Astrocyte (in vitro differentiated cells and primary cell): Measurements from ENCODE around the gene FSTL4. TPM values are rescaled to one million over a fixed set of nuclear protein-coding genes. Genes with fewer than 3 reads are reported as not detected.

Experiments used
- DNase-seq: peaks from one replicate; pipeline ENCODE4 v3.0.0-alpha.2; 2010; ENCODE audit warnings: low read depth
- FAIRE-seq: peaks from 2 replicates; lab custom pipeline; 2011; peaks lifted over from hg19 to GRCh38; lab: Jason Lieb, UNC
- H2AFZ ChIP-seq: 2 replicates; pipeline ENCODE4 v1.6.0; 2012; ENCODE audit warnings: low read depth, low read length, inconsistent platforms
- H3K27ac ChIP-seq: 2 replicates; pipeline ENCODE4 v1.5.1; 2011; ENCODE audit warnings: low read depth, low read length, inconsistent platforms
- H3K27me3 ChIP-seq: 2 replicates; pipeline ENCODE4 v1.6.0; 2011; ENCODE audit warnings: low read length, inconsistent platforms; ENCODE audit not compliant: insufficient read depth
- H3K36me3 ChIP-seq: 2 replicates; pipeline ENCODE4 v1.5.1; 2011; ENCODE audit warnings: low read length, inconsistent platforms; ENCODE audit not compliant: insufficient read depth
- H3K4me1 ChIP-seq: 2 replicates; pipeline ENCODE4 v1.5.1; 2011; ENCODE audit warnings: low read length, inconsistent platforms; ENCODE audit not compliant: insufficient read depth
- H3K4me2 ChIP-seq: 2 replicates; pipeline ENCODE4 v1.6.0; 2012; ENCODE audit warnings: low read length, inconsistent platforms
- H3K4me3 ChIP-seq: 2 replicates; pipeline ENCODE4 v1.5.1; 2011; ENCODE audit warnings: low read depth, mild to moderate bottlenecking, low read length, inconsistent platforms; ENCODE audit not compliant: insufficient read depth
- H3K79me2 ChIP-seq: 2 replicates; pipeline ENCODE4 v1.6.0; 2012; ENCODE audit warnings: mild to moderate bottlenecking, low read length, inconsistent platforms; ENCODE audit not compliant: insufficient read depth
- H3K9ac ChIP-seq: 2 replicates; pipeline ENCODE4 v1.6.0; 2012; ENCODE audit warnings: mild to moderate bottlenecking, low read length, inconsistent platforms
- H3K9me3 ChIP-seq: 2 replicates; pipeline ENCODE4 v1.5.1; 2012; ENCODE audit warnings: low read depth, mild to moderate bottlenecking, low read length, inconsistent platforms; ENCODE audit not compliant: insufficient read depth
- H4K20me1 ChIP-seq: 2 replicates; pipeline ENCODE4 v1.6.0; 2012; ENCODE audit warnings: low read length, inconsistent platforms; ENCODE audit not compliant: insufficient read depth
- H3K27ac Mint-ChIP-seq: one replicate; pipeline ENCODE4 v1.8.0; 2021; ENCODE audit warnings: mild to moderate bottlenecking, mixed read lengths; ENCODE audit not compliant: unreplicated experiment
- H3K27me3 Mint-ChIP-seq: one replicate; pipeline ENCODE4 v1.8.0; 2021; ENCODE audit warnings: low read depth, mixed read lengths; ENCODE audit not compliant: unreplicated experiment
- H3K36me3 Mint-ChIP-seq: one replicate; pipeline ENCODE4 v1.8.0; 2021; ENCODE audit warnings: low read depth, mixed read lengths; ENCODE audit not compliant: unreplicated experiment
- H3K4me1 Mint-ChIP-seq: one replicate; pipeline ENCODE4 v1.8.0; 2021; ENCODE audit warnings: low read depth, mixed read lengths; ENCODE audit not compliant: unreplicated experiment
- H3K4me3 Mint-ChIP-seq: one replicate; pipeline ENCODE4 v1.8.0; 2021; ENCODE audit warnings: mild to moderate bottlenecking, moderate library complexity, mixed read lengths; ENCODE audit not compliant: unreplicated experiment
- H3K9me3 Mint-ChIP-seq: one replicate; pipeline ENCODE4 v1.8.0; 2021; ENCODE audit warnings: mild to moderate bottlenecking, mixed read lengths; ENCODE audit not compliant: unreplicated experiment
- EZH2 ChIP-seq: IDR thresholded peaks from 2 replicates; pipeline ENCODE4 v1.6.1; 2012; ENCODE audit warnings: mild to moderate bottlenecking, low read length, inconsistent platforms; ENCODE audit not compliant: insufficient read depth
- total RNA-seq: library from RNA; stranded (reverse); gene quantifications from 2 replicates; pipeline ENCODE4 v1.2.1, GENCODE V29; 2021
- TF ChIP-seq, protein P1 (sequence below): IDR thresholded peaks from 2 replicates; pipeline ENCODE4 v1.5.1; 2011; ENCODE audit warnings: low read depth, mild to moderate bottlenecking, inconsistent platforms, low read length, moderate library complexity; ENCODE audit not compliant: insufficient read depth

FSTL4 gene
- total RNA-seq, 1 donor from 2014 or later, result not detected

DNA sequence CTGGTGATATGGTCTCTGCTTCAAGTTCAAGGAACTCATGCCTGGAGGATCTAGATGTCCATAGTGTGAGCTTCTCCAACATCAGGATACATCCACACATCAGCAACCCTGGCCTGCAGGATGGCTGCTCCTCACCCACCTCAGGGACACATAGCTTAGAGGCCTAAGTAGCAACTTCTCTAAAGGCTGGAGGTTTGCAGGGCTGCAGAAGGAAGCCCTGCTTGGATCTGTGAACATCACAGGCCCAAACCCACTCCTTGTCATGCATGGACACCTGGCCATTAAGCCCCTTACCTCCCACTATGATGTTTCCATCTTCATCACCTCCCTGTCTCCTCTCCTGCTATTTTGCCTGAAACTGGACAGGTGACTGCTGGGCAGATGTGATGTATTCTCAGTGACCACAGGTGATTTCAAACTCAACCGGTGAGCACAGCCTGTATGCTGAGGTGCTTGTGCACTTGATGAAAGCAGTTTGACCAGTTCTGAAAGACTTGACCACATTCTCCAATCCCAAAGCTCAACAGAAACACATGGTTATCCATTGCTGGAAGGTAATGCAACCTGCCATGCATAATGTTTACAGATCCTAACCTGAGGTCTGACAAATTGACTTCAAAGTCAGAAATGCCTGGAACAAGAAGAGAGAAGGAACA lies 205.2 kb downstream of the FSTL4 start:
- FAIRE-seq, result no peak
- H3K27ac Mint-ChIP-seq, result no peak overlapping the region

DNA sequence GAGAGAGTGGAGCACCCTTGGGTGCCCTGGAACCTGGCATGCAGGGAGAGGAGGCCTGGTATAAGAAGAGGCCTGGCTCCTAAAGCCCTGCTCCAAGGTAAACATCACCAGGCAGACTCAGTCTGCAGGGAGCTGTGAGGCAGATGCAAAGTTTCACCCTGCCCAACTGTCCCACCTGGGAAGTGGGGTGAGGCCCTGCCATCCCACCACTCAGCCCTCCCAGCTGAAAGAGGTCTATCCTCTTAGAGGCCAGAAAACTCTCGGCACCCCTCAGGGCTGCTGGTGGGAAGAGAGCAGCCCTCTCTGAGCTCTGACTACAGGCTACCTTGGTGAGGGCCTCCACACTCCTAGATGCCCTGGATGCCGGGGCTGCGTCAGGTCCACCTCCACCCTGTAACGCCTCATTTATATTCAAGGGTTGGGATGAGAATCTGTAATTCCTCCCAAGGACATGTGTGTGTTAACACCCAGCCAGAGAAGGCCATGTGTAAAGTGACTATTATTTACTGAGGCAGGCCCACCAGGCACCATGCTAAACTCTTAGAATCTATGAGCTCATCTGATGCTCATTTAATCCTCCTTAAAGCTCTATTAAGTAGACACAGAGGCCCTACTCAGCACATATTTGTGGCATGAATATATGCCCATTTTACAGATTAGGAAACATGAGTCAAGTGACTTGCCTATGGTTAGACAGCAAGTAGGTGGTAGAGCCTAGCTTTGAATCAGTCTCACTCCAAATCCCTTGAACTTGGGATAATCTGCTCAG lies 205.9 kb downstream of the FSTL4 start:
- Histone ChIP-seq H3K4me1 (no peaks in the 10 kb centered on the region), H3K9me3 (no peaks in the 10 kb centered on the region), H3K4me3 (no peak overlapping the region), H3K36me3 (no peaks in the 10 kb centered on the region), H3K27me3 (peaks cover 6% of the 10 kb centered on the region), H3K27ac (no peak overlapping the region), H3K4me2 (no peak overlapping the region), H2AFZ (no peak overlapping the region), H4K20me1 (no peaks in the 10 kb centered on the region), H3K9ac (no peak overlapping the region), H3K79me2 (no peaks in the 10 kb centered on the region)
- no peaks in the 10 kb centered on the region for H3K4me1 Mint-ChIP-seq
- peaks cover 4% of the 10 kb centered on the region for H3K9me3 Mint-ChIP-seq
- H3K27me3 Mint-ChIP-seq, result peaks cover 30% of the 10 kb centered on the region
- H3K27ac Mint-ChIP-seq, result no peak overlapping the region
- TF ChIP-seq, protein P1, sequence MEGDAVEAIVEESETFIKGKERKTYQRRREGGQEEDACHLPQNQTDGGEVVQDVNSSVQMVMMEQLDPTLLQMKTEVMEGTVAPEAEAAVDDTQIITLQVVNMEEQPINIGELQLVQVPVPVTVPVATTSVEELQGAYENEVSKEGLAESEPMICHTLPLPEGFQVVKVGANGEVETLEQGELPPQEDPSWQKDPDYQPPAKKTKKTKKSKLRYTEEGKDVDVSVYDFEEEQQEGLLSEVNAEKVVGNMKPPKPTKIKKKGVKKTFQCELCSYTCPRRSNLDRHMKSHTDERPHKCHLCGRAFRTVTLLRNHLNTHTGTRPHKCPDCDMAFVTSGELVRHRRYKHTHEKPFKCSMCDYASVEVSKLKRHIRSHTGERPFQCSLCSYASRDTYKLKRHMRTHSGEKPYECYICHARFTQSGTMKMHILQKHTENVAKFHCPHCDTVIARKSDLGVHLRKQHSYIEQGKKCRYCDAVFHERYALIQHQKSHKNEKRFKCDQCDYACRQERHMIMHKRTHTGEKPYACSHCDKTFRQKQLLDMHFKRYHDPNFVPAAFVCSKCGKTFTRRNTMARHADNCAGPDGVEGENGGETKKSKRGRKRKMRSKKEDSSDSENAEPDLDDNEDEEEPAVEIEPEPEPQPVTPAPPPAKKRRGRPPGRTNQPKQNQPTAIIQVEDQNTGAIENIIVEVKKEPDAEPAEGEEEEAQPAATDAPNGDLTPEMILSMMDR, result no peak
- no peak for TF ChIP-seq EZH2
- no peaks in the 10 kb centered on the region for H3K36me3 Mint-ChIP-seq
- FAIRE-seq, result no peak
- no peak for DNase-seq
- H3K4me3 Mint-ChIP-seq, result no peak overlapping the region

More for the DNA sequence above, 205.2 kb downstream of the FSTL4 start:
- H3K79me2 ChIP-seq, result no peaks in the 10 kb centered on the region
- H3K9ac ChIP-seq, result no peak overlapping the region
- no peak overlapping the region for H3K4me3 Mint-ChIP-seq
- H3K27me3 ChIP-seq, result peaks cover 8% of the 10 kb centered on the region
- no peaks in the 10 kb centered on the region for H3K9me3 ChIP-seq
- no peaks in the 10 kb centered on the region for H3K4me1 Mint-ChIP-seq
- peaks cover 4% of the 10 kb centered on the region for H3K9me3 Mint-ChIP-seq
- H3K4me3 ChIP-seq, result no peak overlapping the region
- no peaks in the 10 kb centered on the region for H4K20me1 ChIP-seq
- TF ChIP-seq, protein P1, result no peak
- TF ChIP-seq EZH2, result no peak
- H3K36me3 ChIP-seq, result no peaks in the 10 kb centered on the region
- no peak overlapping the region for H3K4me2 ChIP-seq
- H3K27me3 Mint-ChIP-seq, result peaks cover 26% of the 10 kb centered on the region
- H3K27ac ChIP-seq, result no peak overlapping the region
- H3K4me1 ChIP-seq, result no peaks in the 10 kb centered on the region
- no peak for DNase-seq
- no peaks in the 10 kb centered on the region for H3K36me3 Mint-ChIP-seq
- no peak overlapping the region for H2AFZ ChIP-seq
